Measurements from ENCODE around the gene ZIC5.

The ZIC5 gene

DNA sequence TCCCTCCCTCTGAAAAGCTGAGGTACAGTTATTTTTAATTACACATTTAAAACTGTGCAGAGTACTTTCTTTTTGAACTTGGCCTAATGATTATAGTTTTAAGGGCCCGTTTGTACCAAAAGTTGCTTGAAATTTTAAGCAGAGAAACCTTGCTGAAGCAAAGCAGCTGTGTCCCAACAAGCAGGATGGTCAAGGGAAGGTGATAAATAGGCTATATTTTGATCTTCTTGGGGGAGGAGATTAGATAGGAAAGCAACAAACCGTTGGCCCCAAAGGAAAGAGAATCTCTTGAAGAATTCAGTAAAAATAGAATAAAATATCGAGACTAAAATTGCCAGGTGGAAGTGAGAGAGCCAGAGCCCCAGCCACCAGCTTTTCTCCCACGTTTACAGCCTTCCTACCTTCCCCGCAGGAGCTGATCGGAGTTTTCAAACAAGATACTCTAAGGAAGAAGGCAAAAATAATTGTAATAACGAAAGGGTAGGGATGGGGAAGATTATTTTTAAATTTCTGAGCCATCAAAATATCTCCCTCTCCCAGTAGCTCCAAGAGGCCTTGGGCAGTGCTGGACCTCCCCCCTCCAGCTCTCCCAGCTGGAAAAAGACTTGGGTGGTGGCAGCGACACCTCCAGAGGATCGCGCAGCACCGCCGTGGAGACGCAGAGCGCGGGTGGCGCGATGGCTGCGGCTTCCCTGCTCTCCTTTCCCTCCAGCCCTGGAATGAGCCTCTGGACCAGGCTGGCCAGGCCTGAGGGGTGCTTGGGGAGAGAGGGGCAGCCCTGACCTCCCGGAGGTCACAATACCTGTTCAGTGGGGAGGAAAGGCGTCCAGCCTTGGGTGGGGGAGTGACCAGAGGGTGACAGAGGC, 15.8 kb upstream of the ZIC5 start:
- peak; percentile 54 for DNase-seq

GRCh38 chr13:99986741-99987140, 15.2 kb upstream of the ZIC5 start:
- DNase-seq = peak; percentile 24

DNA sequence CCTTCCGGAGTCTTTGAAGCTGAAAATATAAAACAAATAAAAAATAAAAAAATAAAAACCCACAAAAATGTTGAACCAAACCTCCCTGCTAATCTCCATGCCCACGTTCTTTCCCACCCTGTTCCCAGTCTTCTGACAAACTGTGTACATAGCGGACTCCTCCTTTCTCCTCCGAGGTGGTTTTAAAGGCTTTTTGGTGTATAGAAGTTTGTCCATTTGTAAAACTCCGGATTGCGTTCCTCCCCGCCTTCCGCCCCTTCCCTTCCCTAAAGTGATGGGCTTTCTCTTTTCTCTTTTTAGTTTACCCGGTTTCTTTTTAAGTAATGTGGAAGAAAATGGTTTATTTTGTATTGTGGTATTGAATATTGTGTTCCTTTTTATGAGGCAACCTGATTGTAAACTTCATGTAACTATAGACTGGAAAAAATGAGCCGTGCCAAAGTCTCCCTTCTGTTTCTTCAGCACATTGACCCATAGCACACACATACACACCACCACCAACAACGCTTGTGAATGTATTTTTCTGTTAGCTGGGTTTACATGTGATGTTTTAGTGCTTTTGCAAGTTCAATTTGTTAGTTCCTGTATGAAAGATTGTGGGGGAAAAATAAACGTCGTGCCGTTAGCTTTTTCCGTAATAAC, 14.4 kb upstream of the ZIC5 start:
- peak; percentile 20 for DNase-seq

GRCh38 chr13:99985241-99985874, 13.8 kb upstream of the ZIC5 start:
- peak; percentile 77 for DNase-seq

- peak; percentile 62 for DNase-seq
These were observed 13.1 kb upstream of the ZIC5 start for GRCh38 chr13:99984461-99985240.

DNA sequence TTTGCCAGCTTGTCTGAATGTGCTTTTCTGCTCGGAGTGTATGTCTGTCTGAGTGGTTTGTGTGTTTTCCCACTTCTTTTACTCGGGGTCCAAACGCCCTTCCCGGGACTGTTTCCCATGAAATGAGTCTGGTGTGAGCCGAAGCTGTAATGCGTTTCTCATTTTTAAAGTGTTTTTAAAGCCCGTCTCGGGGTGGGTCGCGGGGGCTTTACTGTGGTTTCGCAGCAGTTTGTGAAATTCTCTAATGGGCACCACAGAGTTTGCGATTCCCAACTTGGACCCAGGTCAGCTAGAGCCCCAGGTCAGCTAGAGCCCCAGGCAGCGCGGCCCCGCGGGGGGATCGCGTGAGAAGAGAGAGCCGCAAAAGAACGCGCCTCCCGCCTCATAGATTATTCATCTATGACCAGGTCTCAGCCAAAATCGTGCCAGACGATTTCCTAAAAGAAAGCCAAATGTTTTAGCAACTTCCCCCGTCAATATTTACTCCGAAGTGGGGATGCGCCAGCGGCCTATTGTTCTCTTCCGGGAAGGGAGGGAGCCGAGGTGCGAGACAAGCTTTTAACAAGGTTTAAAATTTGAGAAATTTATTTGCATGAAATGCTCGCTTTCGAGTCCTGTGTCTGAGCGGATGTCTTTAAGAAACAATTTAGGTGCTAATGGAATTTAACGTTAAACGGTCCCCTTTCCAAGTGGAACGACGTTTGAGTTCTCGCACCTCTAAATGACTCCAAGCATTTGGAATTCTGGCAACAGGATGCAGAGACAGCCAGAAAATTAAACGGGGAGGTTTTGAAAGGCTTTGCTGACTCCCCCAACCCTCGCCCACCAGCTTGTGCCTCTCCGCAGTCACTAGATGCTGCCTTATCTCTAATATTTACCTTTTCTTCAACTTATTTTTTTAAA, 12.2 kb upstream of the ZIC5 start:
- DNase-seq = peak; percentile 45

- DNase-seq = peak; percentile 64
These were observed 11.3 kb upstream of the ZIC5 start for GRCh38 chr13:99982731-99983498.

- peak; percentile 64 for DNase-seq
These were observed 10.6 kb upstream of the ZIC5 start for GRCh38 chr13:99982036-99982730.

GRCh38 chr13:99981735-99982035, 10.1 kb upstream of the ZIC5 start, which contains the start of gene ZIC2:
Gene ZIC2, plus strand, starts transcription at chr13:99981784. Its CDS starts 281 bp downstream, at chr13:99982065.
- DNase-seq = peak; percentile 59

DNA sequence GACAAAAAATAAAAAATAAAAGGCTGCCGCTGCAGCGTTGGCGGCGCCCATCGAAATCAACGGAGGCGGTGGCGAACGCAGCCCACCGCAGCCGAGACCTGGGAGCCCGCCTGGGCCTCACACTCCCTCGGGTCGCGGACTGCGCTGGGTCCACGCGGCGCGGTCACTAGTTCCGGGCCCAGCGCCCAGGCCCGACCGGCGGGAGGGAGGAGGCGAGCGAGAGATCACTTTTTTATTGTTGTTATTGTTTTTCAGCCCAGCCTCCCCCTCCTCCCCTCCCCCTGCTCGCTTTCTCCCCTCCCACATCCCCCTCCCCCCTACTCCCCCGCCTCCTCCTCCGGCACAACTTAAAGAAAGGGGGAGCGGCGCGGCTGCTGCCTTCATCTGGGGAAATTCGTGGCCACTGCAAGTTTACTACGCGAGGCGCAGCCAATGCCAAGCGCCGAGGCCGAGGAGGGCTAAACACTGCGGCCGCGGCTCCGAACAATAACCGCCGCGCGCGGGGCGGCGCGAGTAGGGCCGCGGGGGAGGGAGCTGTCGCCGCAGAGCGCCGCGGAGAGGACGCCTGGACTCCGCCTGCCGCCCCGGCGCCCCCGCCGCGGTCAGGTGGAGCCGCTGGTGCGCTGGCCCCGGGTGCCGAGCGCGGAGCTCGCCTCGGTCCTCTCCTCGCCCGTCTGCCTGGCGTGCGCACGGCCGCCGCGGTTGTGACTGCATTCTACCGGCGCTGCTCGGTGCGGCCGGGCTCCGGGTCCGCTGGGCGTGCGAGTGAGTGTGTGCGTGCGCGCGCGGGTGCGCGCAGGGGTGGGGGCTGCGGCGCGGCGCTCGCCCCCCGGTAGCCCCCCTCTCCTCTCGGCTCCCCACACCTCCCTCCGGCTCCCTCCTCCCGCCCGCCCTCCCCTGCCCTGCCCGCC, 9.5 kb upstream of the ZIC5 start:
- DNase-seq = peak; percentile 68

GRCh38 chr13:99980201-99980823, 8.7 kb upstream of the ZIC5 start:
- peak; percentile 89 for DNase-seq

DNA sequence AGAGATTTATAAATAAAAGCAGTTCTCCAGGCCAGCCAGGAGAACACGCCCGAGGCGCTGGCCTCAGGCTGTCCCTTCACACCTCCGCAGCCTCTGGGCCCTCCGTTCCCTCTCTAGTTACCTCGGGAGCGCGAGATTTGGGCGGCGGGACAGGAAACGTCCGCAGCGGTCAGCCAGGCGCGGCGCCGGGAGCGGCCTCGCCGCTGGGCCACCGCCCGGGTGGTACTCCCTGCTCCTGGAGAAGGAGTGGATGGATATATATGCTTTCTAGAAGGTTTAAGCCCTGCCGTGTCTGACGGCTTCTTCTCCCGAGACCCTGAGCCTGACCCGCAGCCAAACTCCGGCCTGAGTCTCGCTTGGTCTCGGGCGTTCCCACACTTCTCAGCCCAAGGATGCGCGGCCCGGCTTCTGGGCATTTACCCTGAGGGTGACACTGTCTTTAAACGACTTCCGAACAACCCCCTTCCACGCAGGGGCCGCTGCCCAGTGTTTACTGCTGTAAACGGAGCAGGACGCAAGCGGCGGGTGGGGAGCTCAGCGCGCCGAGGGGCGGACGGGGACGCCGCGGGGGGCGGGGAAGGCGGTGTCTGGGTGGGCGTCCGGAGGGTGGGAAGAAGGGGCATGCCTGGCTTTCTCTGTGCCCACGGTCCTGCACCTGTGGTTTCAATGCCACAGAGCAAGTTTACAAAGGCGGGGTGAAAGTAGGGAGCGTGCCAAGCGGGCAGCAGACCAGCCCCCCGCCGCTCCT, 8.1 kb upstream of the ZIC5 start:
- DNase-seq = peak; percentile 68

DNA sequence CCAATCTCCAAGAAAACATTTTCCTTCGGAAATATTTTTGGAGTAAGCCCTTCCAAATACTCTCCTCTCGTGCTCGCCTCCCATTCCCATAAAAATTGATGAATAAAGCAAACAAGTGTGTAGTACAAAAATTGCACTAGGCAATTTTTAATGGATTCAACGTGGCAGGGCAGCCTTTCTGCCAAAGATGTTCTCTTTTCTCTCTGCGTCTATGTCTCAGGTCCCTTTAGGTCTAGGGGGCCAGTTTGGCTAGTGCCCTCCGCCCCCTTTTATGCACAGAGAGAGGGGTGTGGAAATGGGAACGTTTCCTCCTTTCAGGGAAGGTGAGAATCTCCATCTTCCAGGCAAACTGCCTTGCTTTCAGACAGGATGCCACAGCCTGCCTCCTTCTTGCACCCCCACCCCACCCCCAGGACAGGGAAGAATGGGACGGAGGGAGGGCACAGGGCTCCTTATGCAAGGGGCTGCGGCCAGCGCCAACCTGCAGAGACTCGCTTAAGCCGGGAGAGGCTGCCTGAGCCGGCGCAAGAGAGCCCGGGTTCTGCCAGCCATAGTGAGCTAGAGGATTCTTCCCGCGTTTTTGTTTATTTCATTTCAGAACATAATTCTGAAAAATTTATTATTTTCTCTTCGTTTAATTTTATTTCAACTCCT, 7.4 kb upstream of the ZIC5 start:
- peak; percentile 58 for DNase-seq

DNA sequence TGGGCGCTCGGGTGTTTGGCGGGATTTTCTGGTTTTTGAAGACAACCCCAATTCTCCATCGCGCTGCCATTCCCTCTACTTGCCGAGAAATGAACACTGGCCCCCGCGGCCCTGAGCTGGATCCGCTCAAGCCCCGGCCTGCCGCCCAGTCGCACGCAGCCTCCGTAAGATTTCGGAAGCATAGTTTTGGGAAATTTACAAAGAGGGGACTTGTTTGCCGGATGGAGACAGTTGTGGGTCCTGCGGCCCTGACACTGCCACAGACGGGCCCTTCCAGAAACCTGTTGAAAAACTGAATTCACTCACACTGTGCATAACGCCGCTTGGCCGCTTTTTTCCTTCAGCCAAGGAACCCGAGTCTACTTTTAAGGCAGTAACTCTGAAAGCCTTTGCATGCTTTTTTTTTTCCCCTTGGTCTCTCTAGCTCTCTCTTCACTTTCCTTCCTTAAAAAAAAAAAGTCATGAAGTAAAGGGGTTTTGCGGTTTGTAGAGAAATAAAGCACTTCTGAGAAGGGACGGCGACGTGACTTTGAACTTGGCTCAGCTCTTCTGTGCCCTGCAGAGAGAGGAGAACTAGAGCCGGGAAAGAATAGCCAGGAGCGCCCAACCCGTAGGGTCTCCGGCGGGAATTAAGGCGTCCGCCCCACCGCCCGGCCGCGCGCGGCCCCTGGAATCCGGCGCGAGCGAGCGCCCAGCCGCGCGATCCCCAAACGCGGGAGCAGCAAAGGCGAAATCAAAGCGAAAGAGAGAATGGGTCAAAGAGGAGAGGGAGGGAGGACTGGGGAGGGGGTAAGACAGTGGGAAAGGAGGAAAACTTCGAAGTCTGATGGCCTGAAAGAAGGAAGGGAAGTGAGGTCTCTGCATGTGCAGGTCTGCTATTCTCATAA, 6.6 kb upstream of the ZIC5 start:
- peak; percentile 49 for DNase-seq

DNA sequence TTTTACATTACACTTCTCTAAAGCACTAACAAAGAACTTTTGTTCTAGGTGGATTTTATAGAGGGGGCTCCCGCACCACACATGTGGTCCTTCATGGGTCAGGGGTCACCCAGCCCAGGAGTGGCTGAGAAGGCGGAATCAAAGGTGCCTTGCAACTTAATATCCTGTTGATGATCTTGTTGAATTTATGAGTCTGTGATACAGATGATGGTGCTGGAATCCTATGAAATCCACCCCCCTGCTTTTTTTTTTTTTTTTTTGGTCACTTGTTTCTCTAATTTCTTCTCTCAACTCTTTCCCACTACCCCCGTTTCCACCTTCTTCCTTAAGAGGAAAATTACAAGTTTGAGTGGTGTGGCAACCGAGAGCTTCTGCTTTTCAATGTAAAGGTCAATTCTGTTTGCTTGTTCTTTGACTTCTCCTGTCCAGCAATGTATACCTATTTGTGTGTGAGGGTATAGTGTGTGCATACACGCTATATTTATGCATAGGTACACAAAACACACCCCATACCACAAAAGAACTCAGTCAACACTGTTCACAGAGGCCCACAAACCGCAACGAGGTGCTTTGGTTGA, 5.9 kb upstream of the ZIC5 start:
- no peak for DNase-seq

- no peak for DNase-seq
These were observed 5.0 kb upstream of the ZIC5 start for GRCh38 chr13:99976575-99976974.

Measured in islet precursor cell (in vitro differentiated cells).